GM19467 (cell line): ENCODE results near the gene NAIF1.
"Not testable (repeated sequence)": the region's sequence is repeated elsewhere in the genome, so short reads cannot be mapped to it uniquely, and the experiment has no call there.

Experiments used
- ATAC-seq: cut with Tn5 transposase; IDR thresholded peaks from one replicate; pipeline ENCODE4 v1.9.1; 2021; ENCODE audit warnings: mild to moderate bottlenecking, moderate library complexity; ENCODE audit not compliant: unreplicated experiment

The NAIF1 gene, protein sequence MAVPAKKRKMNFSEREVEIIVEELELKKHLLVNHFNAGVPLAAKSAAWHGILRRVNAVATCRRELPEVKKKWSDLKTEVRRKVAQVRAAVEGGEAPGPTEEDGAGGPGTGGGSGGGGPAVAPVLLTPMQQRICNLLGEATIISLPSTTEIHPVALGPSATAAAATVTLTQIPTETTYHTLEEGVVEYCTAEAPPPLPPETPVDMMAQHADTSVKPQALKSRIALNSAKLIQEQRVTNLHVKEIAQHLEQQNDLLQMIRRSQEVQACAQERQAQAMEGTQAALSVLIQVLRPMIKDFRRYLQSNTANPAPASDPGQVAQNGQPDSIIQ

GRCh38 chr9:128066713-128067644 lies at the start of gene NAIF1:
TSS of gene NAIF1 (minus strand) at chr9:128067320. CDS start at chr9:128067101, 219 bp downstream.
- peak; percentile 47 for ATAC-seq

DNA sequence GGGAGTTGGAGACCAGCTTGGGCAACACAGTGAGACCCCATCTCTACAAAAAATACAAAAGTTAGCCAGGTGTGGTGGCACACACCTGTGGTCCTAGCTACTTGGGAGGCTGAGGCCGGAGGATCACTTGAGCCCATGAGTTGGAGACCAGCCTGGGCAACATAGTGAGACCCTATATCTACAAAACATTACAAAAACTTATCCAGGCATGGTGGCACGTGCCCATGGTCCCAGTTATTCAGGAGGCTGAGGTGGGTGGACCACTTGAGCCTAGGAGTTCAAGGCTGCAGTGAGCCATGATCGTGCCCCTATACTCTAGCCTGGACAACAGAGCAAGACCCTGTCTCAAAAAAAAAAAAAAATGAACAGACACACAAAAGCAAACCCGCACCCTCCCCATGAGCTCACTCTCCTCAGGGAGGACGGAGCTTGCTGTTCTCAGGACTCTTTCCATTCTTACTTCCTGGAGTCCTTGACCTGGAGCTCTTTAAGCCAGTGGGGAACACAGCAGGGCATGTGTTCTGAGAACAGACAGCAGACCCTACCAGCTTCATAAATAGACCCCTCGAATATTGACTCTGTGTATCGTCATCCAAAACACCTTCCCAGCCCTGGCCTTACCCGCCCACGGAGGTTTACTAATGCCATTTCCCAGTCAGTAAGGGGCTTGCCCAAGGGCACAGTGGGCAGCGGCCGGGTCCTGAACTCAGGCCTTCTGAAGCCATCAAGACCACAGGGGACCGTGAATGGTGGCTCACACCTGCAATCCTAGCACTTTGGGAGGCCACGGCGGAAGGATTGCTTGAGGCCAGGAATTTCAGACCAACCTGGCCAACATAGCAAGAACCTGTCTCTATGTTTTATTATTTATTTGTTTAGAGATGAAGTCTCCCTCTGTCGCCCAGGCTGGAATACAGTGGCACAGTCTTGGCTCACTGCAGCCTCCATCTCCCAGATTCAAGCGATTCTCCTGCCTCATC lies 49.3 kb upstream of the NAIF1 start:
- no peak for ATAC-seq

- ATAC-seq, result no peak
Observed at GRCh38 chr9:128115187-128116103, 48.3 kb upstream of the NAIF1 start.

DNA sequence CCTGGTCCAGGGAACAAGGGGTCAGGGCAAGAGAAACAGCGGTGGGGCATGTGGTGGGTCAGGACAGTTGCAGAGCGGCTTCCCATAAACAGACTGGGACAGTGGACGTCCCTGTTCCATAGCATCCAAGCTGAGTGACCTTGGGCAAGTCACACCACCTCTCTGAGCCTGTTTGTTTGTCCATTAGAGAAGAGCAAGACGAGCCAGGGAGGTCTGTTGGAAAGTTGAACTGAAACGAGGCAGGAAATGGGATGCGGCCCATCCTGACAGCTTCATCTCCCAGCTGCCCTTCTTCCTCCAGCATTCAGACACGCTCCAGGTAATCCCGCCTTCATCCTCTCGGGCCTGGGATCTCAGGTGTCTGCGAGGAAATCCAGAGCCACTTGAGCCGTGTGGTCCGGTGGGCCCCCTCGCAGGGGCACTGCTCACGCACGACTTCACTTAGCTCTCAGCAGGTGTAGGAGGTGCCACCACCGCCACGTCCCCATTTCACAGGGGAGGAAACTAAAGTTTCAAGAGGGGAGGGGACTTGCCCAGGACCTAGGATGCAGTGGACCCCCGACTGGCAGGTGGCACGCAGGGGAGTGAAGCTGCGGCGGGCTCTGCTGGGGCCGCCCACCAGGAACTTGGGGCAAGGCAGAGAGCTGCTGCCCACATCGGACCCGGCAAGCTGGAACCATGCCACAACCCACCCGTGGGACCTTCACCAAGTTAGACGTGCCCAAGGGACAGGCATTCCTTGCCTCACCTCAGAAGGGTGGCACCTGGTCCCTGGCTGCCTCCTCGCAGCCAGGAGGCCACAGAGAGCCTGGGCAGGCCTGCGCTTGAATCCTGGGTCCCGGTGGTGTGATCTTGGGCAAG lies 47.4 kb upstream of the NAIF1 start:
- no peak for ATAC-seq

DNA sequence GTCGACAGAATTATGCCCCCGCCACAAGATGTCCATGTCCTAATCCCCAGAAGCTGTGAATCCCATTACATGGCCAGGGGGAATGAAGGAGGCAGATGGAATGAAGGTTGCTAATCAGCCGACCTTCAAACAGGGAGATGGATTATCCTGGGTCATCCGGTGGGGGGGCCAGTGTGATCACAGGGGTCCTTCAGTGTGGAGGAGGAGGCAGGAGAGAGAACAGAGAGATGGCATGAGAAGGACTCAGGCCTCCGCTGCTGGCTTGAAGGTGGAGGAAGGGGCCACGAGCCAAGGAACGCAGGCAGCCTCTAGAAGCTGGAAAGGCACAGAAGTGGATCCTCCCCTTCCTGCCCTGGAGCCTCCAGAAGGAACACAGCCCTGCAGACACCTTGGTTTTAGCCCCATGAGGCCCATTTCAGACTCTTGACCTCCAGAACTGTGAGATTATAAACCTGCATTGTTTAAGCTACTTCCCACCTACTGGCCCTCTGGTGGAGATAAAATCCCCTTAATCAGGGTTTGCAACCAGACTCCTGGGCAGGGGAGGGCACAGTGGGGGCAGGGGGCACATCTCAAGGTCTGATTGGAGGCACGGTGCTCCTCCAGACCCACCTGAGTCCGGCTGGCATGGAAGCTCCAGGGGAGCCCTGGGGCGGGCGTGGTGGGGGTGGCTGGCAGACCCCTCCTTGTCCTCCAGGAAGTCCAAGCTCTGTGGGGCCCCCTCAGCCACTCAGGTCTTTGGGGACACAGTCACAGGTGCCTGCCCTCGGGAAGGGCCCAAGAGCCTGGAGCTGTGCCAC lies 46.6 kb upstream of the NAIF1 start:
- no peak for ATAC-seq

DNA sequence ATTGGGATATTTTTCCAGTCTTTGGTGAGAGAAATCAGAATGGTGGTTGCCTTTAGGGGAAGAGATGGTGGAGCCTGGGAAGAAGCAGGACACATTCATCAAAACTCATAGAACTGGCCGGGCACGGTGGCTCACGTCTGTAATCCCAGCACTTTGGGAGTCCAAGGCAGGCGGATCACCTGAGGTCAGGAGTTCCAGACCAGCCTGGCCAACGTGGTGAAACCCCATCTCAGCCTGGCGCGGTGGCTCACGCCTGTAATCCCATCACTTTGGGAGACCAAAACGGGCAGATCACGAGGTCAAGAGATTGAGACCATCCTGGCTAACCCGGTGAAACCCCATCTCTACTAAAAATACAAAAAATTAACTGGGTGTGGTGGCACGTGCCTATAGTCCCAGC lies 44.6 kb upstream of the NAIF1 start:
- not testable (repeated sequence) for ATAC-seq

- no peak for ATAC-seq
Observed at GRCh38 chr9:128109050-128109709, 42.1 kb upstream of the NAIF1 start.

GRCh38 chr9:128108269-128109049 lies 41.3 kb upstream of the NAIF1 start:
- ATAC-seq, result no peak

DNA sequence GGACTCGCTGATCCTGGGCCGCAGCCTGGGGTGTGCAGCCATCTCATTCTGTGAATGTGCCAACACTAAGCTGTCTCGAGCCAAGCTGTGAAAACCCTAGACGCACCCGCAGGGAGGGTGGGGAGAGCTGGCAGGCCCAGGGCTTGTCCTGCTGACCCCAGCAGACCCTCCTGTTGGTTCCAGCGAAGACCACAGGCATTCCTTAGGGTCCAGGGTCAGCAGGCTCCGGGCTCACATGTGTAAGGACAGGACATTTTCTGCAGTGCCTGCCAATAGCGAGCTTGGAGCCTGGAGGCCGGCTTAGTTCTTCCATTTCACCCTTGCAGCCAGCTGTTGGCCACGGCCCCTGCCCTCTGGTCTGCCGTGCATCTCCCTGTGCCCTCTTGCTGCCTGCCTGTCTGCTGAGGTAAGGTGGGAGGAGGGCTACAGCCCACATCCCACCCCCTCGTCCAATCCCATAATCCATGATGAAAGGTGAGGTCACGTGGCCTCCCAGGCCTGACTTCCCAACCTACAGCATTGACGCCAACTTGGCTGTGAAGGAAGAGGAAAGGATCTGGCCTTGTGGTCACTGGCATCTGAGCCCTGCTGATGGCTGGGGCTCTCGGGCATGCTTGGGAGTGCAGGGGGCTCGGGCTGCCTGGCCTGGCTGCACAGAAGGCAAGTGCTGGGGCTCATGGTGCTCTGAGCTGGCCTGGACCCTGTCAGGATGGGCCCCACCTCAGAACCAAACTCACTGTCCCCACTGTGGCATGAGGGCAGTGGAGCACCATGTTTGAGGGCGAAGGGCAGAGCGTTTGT lies 40.5 kb upstream of the NAIF1 start:
- no peak for ATAC-seq

- no peak for ATAC-seq
Observed at GRCh38 chr9:128106940-128107467, 39.9 kb upstream of the NAIF1 start.

GRCh38 chr9:128106181-128106939 lies 39.2 kb upstream of the NAIF1 start:
- ATAC-seq, result no peak

- no peak for ATAC-seq
Observed at GRCh38 chr9:128105538-128106175, 38.5 kb upstream of the NAIF1 start.

GRCh38 chr9:128104171-128104618 lies 37.1 kb upstream of the NAIF1 start:
- ATAC-seq, result no peak

- no peak for ATAC-seq
Observed at GRCh38 chr9:128103589-128103962, 36.5 kb upstream of the NAIF1 start.
